B cell (primary cell): ENCODE measurements around the gene LSG1. TPM values are rescaled to one million over a fixed set of nuclear protein-coding genes. Genes with fewer than 3 reads are reported as not detected.

Experiments
- ATAC-seq: fragments of 200-7000 bp; cut with Tn5 transposase; one replicate; pipeline ENCODE4 v1.10.0; 2021; ENCODE audit warnings: low read depth, mild to moderate bottlenecking, moderate number of reproducible peaks, moderate library complexity
- CTCF ChIA-PET: fragments of 350-600 bp; sonication (Branson Sonifier 250); formaldehyde crosslinking; loops from one replicate; lab custom pipeline; 2021; ENCODE audit warnings: antibody characterized with exemption, inconsistent platforms; lab: Charles Lee
- POLR2A ChIA-PET: fragments of 350-600 bp; sonication (Branson Sonifier 250); formaldehyde crosslinking; loops from one replicate; lab custom pipeline; 2021; ENCODE audit warnings: antibody characterized with exemption; lab: Charles Lee
- DNase-seq: peaks from one replicate; pipeline ENCODE4 v3.0.0; 2013
- H2AFZ ChIP-seq: 2 replicates; pipeline ENCODE4 v1.6.1; 2012; ENCODE audit warnings: mild to moderate bottlenecking, low read depth, low read length; ENCODE audit not compliant: insufficient read depth, poor library complexity, severe bottlenecking
- H3K27ac ChIP-seq, 2 donors: 1 replicate in 1 of 2; 2 replicates in 1 of 2; pipeline ENCODE4 v1.5.1; 2012 to 2013; ENCODE audit warnings: low read length in 2 of 2, mild to moderate bottlenecking in 2 of 2, moderate library complexity in 1 of 2
- H3K27me3 ChIP-seq, 4 experiments: fragments of 200-600 bp in 1 of 4; sonication (generic) in 1 of 4; replicated peaks in 1 of 4; 1 replicate in 2 of 4; 2 replicates in 2 of 4; pipeline versions ENCODE4 v1.6.1 to v1.7.0; 2013 to 2016; ENCODE audit warnings: low read length in 3 of 4, mild to moderate bottlenecking in 2 of 4, mixed read lengths in 1 of 4, moderate library complexity in 1 of 4; ENCODE audit not compliant: insufficient read depth in 4 of 4, control insufficient read depth in 3 of 4; ENCODE audit errors: control extremely low read depth in 1 of 4
- H3K36me3 ChIP-seq, 2 experiments: replicated peaks in 1 of 2; 1 replicate in 1 of 2; 2 replicates in 1 of 2; pipeline versions ENCODE4 v1.6.1 to v1.7.1; 2013; ENCODE audit warnings: low read length in 1 of 2; ENCODE audit not compliant: insufficient read depth in 2 of 2, control insufficient read depth in 1 of 2; ENCODE audit errors: control extremely low read depth in 1 of 2, extremely low read depth in 1 of 2
- H3K4me1 ChIP-seq, 2 donors: fragments of 200-600 bp in 1 of 2; sonication (generic) in 1 of 2; 1 replicate in 1 of 2; 2 replicates in 1 of 2; pipeline versions ENCODE4 v1.5.1 to v1.6.1; 2013 to 2017; ENCODE audit warnings: low read length in 2 of 2; ENCODE audit not compliant: control insufficient read depth in 2 of 2, insufficient read depth in 2 of 2
- H3K4me2 ChIP-seq: replicated peaks from 2 replicates; pipeline ENCODE3; 2012; ENCODE audit warnings: mild to moderate bottlenecking, low read depth, low read length; ENCODE audit not compliant: poor library complexity, severe bottlenecking
- H3K4me3 ChIP-seq, 5 experiments: fragments of 200-600 bp in 1 of 5; sonication (generic) in 1 of 5; 1 replicate in 3 of 5; 2 replicates in 2 of 5; pipeline versions ENCODE4 v1.5.1 to v1.7.0; 2011 to 2016; ENCODE audit warnings: low read length in 4 of 5, mild to moderate bottlenecking in 4 of 5, low read depth in 2 of 5, control low read depth in 1 of 5, moderate library complexity in 1 of 5; ENCODE audit not compliant: insufficient read depth in 1 of 5; ENCODE audit errors: control extremely low read depth in 1 of 5, extremely low read depth in 1 of 5
- H3K79me2 ChIP-seq: fragments of 200-600 bp; sonication (generic); one replicate; pipeline ENCODE4 v1.6.0; 2016; ENCODE audit warnings: low read length; ENCODE audit not compliant: control insufficient read depth, insufficient read depth
- H3K9ac ChIP-seq: fragments of 200-600 bp; sonication (generic); 2 replicates; pipeline ENCODE4 v1.6.1; 2017; ENCODE audit warnings: mild to moderate bottlenecking, low read length, moderate library complexity
- H3K9me3 ChIP-seq, 3 donors: one replicate each; pipeline versions ENCODE4 v1.6.1 to v1.7.1; 2013; ENCODE audit warnings: low read length in 2 of 3; ENCODE audit not compliant: control insufficient read depth in 2 of 3, insufficient read depth in 1 of 3; ENCODE audit errors: control extremely low read depth in 1 of 3
- H4K20me1 ChIP-seq: 2 replicates; pipeline ENCODE4 v1.6.0; 2012; ENCODE audit warnings: mild to moderate bottlenecking, low read length; ENCODE audit not compliant: insufficient read depth, control insufficient read depth, poor library complexity, severe bottlenecking
- H3K27ac Mint-ChIP-seq: one replicate; pipeline ENCODE4 v1.8.0; 2021; ENCODE audit warnings: mixed read lengths
- H3K27me3 Mint-ChIP-seq: one replicate; pipeline ENCODE4 v1.8.0; 2021; ENCODE audit warnings: mixed read lengths
- H3K4me1 Mint-ChIP-seq: one replicate; pipeline ENCODE4 v1.8.0; 2021; ENCODE audit warnings: mixed read lengths
- H3K4me3 Mint-ChIP-seq: one replicate; pipeline ENCODE4 v1.8.0; 2021; ENCODE audit warnings: mixed read lengths
- H3K9me3 Mint-ChIP-seq: one replicate; pipeline ENCODE4 v1.8.0; 2022; ENCODE audit warnings: mixed read lengths; ENCODE audit not compliant: insufficient read depth
- CTCF ChIP-seq: fragments of 200-600 bp; IDR thresholded peaks from one replicate; pipeline ENCODE4 v1.8.0; 2022; ENCODE audit warnings: antibody characterized with exemption, mild to moderate bottlenecking
- EZH2 ChIP-seq: IDR thresholded peaks from 2 replicates; pipeline ENCODE4 v1.6.1; 2012; ENCODE audit warnings: borderline replicate concordance, low read depth, mild to moderate bottlenecking, moderate library complexity, low read length; ENCODE audit not compliant: insufficient read depth, poor library complexity, severe bottlenecking
- WGBS: methylation state at CpG from one replicate; pipeline ENCODE4 v1.1.5; 2013; ENCODE audit warnings: missing lambda C conversion rate; ENCODE audit not compliant: insufficient coverage; 5-methylcytosine and 5-hydroxymethylcytosine counted together
- intact Hi-C: fragments of 100-400 bp; cut with micrococcal nuclease; formaldehyde crosslinking; loops from one replicate; pipeline ENCODE4 v1.10.0; 2022
- polyA plus RNA-seq: library from polyadenylated mRNA; depleted of rRNA; stranded (reverse); fragments of >200 nt; gene quantifications from 2 replicates; pipeline ENCODE4 v1.2.3, GENCODE V29; 2012
- total RNA-seq, 2 donors: library from RNA; stranded (reverse); fragments of 120-200 nt in 1 of 2; gene quantifications; 1 replicate in 1 of 2; 2 replicates in 1 of 2; pipeline versions ENCODE4 v1.2.3 to v1.2.4, GENCODE V29; 2013 to 2022

The LSG1 gene
- total and polyA plus RNA-seq, 2 donors (not counting 1 experiment from before 2014, with no cell fraction given) = 29.4 to 54.6 TPM

- POLR2A ChIA-PET = interaction anchor here (0.5 to 2.4 kb wide), 10 partner anchors 10 to 1644 kb away, joined by 3 to 27 read pairs (median 5); partner anchors contain the start of gene XXYLT1
These were observed 885 bp upstream of the LSG1 start for GRCh38 chr3:194672876-194673275.

More at GRCh38 chr3:194672876-194673275, 885 bp upstream of the LSG1 start:
- CTCF ChIA-PET = interaction anchor here (1.0 to 10.9 kb wide), 13 partner anchors 11 to 850 kb away, joined by 4 to 231 read pairs (median 13); partner anchors contain the start of genes FAM43A, TMEM44 and XXYLT1
- Histone ChIP-seq H2AFZ (peak overlapping the region; percentile 81), H3K4me3 (peak overlapping the region; percentile 67 to 99 (median 85)), H3K9me3 (no peaks in the 10 kb centered on the region), H3K27ac (peak overlapping the region; percentile 92 to 96), H3K79me2 (peaks cover 38% of the 10 kb centered on the region), H3K4me2 (peak overlapping the region; percentile 76), H4K20me1 (peaks cover 29% of the 10 kb centered on the region), H3K9ac (peak overlapping the region; percentile 71), H3K36me3 (peaks cover 0 to 4% of the 10 kb centered on the region in 2 experiments), H3K27me3 (no peaks in the 10 kb centered on the region), H3K4me1 (peaks cover 13 to 15% of the 10 kb centered on the region in 2 donors)
- Mint-ChIP-seq H3K4me1 (peaks cover 25% of the 10 kb centered on the region), H3K9me3 (no peaks in the 10 kb centered on the region), H3K27ac (peak overlapping the region; percentile 80), H3K27me3 (peaks cover 7% of the 10 kb centered on the region), H3K4me3 (peak overlapping the region; percentile 99)
- intact Hi-C loops = loop anchor here (1.0 to 5.0 kb wide), 10 partner anchors 9 to 869 kb away; partner anchors contain the start of genes ACAP2, ATP13A3, PPP1R2 and XXYLT1
- WGBS = 58% methylated on average over 3 of the region's 5 CpGs
- DNase-seq = no peak
- no peak for ATAC-seq
- TF ChIP-seq CTCF = no peak
- TF ChIP-seq EZH2 = no peak
